RWPE2 (cell line): Measurements from ENCODE around the gene ST8SIA6.

Source experiments
- ATAC-seq: fragments of 200-7000 bp; cut with Tn5 transposase; 3 replicates; pipeline ENCODE4 v1.9.1; 2021; ENCODE audit warnings: low read depth
- DNase-seq: peaks from one replicate; pipeline ENCODE4 v3.0.0-alpha.2; 2020; ENCODE audit warnings: low spot score
- H3K27ac ChIP-seq: fragments of 450-650 bp; 2 replicates; pipeline ENCODE4 v1.5.1; 2017; ENCODE audit warnings: mild to moderate bottlenecking; ENCODE audit not compliant: poor library complexity, severe bottlenecking
- H3K27me3 ChIP-seq: fragments of 250-450 bp; sonication (Bioruptor Pico); 2 replicates; pipeline ENCODE4 v1.5.1; 2021; ENCODE audit warnings: mild to moderate bottlenecking, moderate library complexity; ENCODE audit not compliant: insufficient read depth, poor library complexity, severe bottlenecking
- H3K36me3 ChIP-seq: fragments of 250-450 bp; sonication (Bioruptor Pico); 2 replicates; pipeline ENCODE4 v1.5.1; 2020; ENCODE audit warnings: low read depth, mild to moderate bottlenecking, moderate library complexity
- H3K4me1 ChIP-seq: fragments of 250-450 bp; sonication (Bioruptor Pico); 2 replicates; pipeline ENCODE4 v1.5.1; 2021; ENCODE audit warnings: mild to moderate bottlenecking, moderate library complexity; ENCODE audit not compliant: insufficient read depth, poor library complexity, severe bottlenecking
- H3K4me3 ChIP-seq: fragments of 250-450 bp; sonication (Bioruptor Pico); 2 replicates; pipeline ENCODE4 v1.5.1; 2021; ENCODE audit warnings: mild to moderate bottlenecking, moderate library complexity; ENCODE audit not compliant: severe bottlenecking
- H3K9me3 ChIP-seq: fragments of 250-450 bp; sonication (Bioruptor Pico); 2 replicates; pipeline ENCODE4 v1.5.1; 2021; ENCODE audit warnings: mild to moderate bottlenecking, moderate library complexity; ENCODE audit not compliant: severe bottlenecking
- CTCF ChIP-seq: fragments of 450-650 bp; IDR thresholded peaks from one replicate; pipeline ENCODE4 v1.5.1; 2017; ENCODE audit warnings: mild to moderate bottlenecking, moderate library complexity; ENCODE audit not compliant: poor library complexity, severe bottlenecking

The ST8SIA6 gene

GRCh38 chr10:17457083-17457482, 2.7 kb upstream of the ST8SIA6 start:
- H3K27ac ChIP-seq, result no peak overlapping the region
- no peak for DNase-seq
- H3K36me3 ChIP-seq, result no peaks in the 10 kb centered on the region
- H3K4me3 ChIP-seq, result no peak overlapping the region
- peaks cover 4% of the 10 kb centered on the region for H3K4me1 ChIP-seq
- no peaks in the 10 kb centered on the region for H3K27me3 ChIP-seq
- no peak for ATAC-seq
- no peaks in the 10 kb centered on the region for H3K9me3 ChIP-seq
- TF ChIP-seq CTCF, result no peak

- DNase-seq, result no peak
- H3K9me3 ChIP-seq, result no peaks in the 10 kb centered on the region
- no peaks in the 10 kb centered on the region for H3K27me3 ChIP-seq
- peaks cover 4% of the 10 kb centered on the region for H3K4me1 ChIP-seq
- H3K4me3 ChIP-seq, result no peak overlapping the region
- TF ChIP-seq CTCF, result no peak
- no peaks in the 10 kb centered on the region for H3K36me3 ChIP-seq
- ATAC-seq, result no peak
- no peak overlapping the region for H3K27ac ChIP-seq
Measured at GRCh38 chr10:17456032-17456548, 1.7 kb upstream of the ST8SIA6 start.

GRCh38 chr10:17455015-17455520, 673 bp upstream of the ST8SIA6 start:
- peaks cover 4% of the 10 kb centered on the region for H3K4me1 ChIP-seq
- H3K27me3 ChIP-seq, result no peaks in the 10 kb centered on the region
- no peaks in the 10 kb centered on the region for H3K9me3 ChIP-seq
- TF ChIP-seq CTCF, result no peak
- no peak for DNase-seq
- no peak overlapping the region for H3K27ac ChIP-seq
- no peak for ATAC-seq
- H3K4me3 ChIP-seq, result peak overlapping the region; percentile 91
- H3K36me3 ChIP-seq, result no peaks in the 10 kb centered on the region

- no peak for TF ChIP-seq CTCF
- DNase-seq, result peak; percentile 76
- peak; percentile 87 for ATAC-seq
- Histone ChIP-seq H3K36me3 (no peaks in the 10 kb centered on the region), H3K27me3 (no peaks in the 10 kb centered on the region), H3K4me1 (peaks cover 4% of the 10 kb centered on the region), H3K4me3 (peak overlapping the region; percentile 91), H3K9me3 (peaks cover 3% of the 10 kb centered on the region), H3K27ac (no peak overlapping the region)
Measured at GRCh38 chr10:17453373-17454091, 863 bp downstream of the ST8SIA6 start.

GRCh38 chr10:17453035-17453372, 1.4 kb downstream of the ST8SIA6 start:
- no peak; the same call in 2 of the 3 replicates for ATAC-seq
- Histone ChIP-seq H3K27me3 (no peaks in the 10 kb centered on the region), H3K36me3 (no peaks in the 10 kb centered on the region), H3K9me3 (peaks cover 3% of the 10 kb centered on the region), H3K4me1 (peaks cover 4% of the 10 kb centered on the region), H3K4me3 (peak overlapping the region; percentile 91), H3K27ac (no peak overlapping the region)
- no peak for TF ChIP-seq CTCF
- DNase-seq, result no peak
